ENCODE data around the gene ASTN2.

ASTN2 gene

GRCh38 chr9:116491219-116491618, 923.6 kb downstream of the ASTN2 start:
- H3K4me3 ChIP-seq (ENCODE audit: low read depth, low read length) = no peak overlapping the region
- TF ChIP-seq CTCF (IDR thresholded peaks at IDR 0.05; ENCODE audit: low read depth, low read length) = no peak

- no peak for TF ChIP-seq CTCF (IDR thresholded peaks at IDR 0.05; ENCODE audit: low read depth, low read length)
- H3K4me3 ChIP-seq (ENCODE audit: low read depth, low read length) = no peak overlapping the region
Measured at GRCh38 chr9:116490321-116490720, 924.5 kb downstream of the ASTN2 start.

- no peak for TF ChIP-seq CTCF (IDR thresholded peaks at IDR 0.05; ENCODE audit: low read depth, low read length)
- no peak overlapping the region for H3K4me3 ChIP-seq (ENCODE audit: low read depth, low read length)
Measured at GRCh38 chr9:116488373-116488772, 926.5 kb downstream of the ASTN2 start.

GRCh38 chr9:116484492-116485061, 930.3 kb downstream of the ASTN2 start:
- no peak for TF ChIP-seq CTCF (IDR thresholded peaks at IDR 0.05; ENCODE audit: low read depth, low read length)
- H3K4me3 ChIP-seq (ENCODE audit: low read depth, low read length) = no peak overlapping the region

GRCh38 chr9:116483622-116484491, 931.0 kb downstream of the ASTN2 start:
- H3K4me3 ChIP-seq (ENCODE audit: low read depth, low read length) = no peak overlapping the region
- no peak for TF ChIP-seq CTCF (IDR thresholded peaks at IDR 0.05; ENCODE audit: low read depth, low read length)

- TF ChIP-seq CTCF (IDR thresholded peaks at IDR 0.05; ENCODE audit: low read depth, low read length) = no peak
- H3K4me3 ChIP-seq (ENCODE audit: low read depth, low read length) = no peak overlapping the region
Measured at GRCh38 chr9:116482740-116483139, 932.1 kb downstream of the ASTN2 start.

- TF ChIP-seq CTCF (IDR thresholded peaks at IDR 0.05; ENCODE audit: low read depth, low read length) = no peak
- H3K4me3 ChIP-seq (ENCODE audit: low read depth, low read length) = no peak overlapping the region
Measured at GRCh38 chr9:116480700-116481099, 934.2 kb downstream of the ASTN2 start.
